Measurements from ENCODE around the gene LRRC70.
"Not testable (repeated sequence)": the region's sequence is repeated elsewhere in the genome, so short reads cannot be mapped to it uniquely, and the experiment has no call there.

The LRRC70 gene, protein sequence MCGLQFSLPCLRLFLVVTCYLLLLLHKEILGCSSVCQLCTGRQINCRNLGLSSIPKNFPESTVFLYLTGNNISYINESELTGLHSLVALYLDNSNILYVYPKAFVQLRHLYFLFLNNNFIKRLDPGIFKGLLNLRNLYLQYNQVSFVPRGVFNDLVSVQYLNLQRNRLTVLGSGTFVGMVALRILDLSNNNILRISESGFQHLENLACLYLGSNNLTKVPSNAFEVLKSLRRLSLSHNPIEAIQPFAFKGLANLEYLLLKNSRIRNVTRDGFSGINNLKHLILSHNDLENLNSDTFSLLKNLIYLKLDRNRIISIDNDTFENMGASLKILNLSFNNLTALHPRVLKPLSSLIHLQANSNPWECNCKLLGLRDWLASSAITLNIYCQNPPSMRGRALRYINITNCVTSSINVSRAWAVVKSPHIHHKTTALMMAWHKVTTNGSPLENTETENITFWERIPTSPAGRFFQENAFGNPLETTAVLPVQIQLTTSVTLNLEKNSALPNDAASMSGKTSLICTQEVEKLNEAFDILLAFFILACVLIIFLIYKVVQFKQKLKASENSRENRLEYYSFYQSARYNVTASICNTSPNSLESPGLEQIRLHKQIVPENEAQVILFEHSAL

DNA sequence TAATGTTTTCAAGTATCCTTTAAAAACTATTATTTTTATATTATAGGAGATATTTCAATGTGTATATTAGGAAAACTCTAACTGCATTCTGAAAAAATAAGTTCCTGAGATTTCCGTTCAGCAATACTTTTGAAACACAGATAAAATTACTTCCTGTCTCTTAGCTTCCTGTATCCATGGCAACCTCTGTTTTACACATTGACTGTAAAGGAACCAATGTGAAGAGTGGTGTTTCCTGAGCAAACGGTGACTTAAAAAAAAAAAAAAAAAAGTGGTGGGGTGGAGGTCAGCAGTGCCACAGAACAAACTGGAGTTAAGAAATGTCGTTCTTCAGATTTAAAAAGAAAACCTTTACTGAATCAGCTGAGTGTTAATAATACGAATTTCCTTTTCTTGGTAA, at the start of gene LRRC70:
Gene LRRC70 (plus strand): TSS at position 280 of the 400 bp plus-strand sequence. CDS start 620 bp downstream, outside the sequence.
- DNase-seq, result no peak

GRCh38 chr5:62533597-62533996, 45.0 kb upstream of the LRRC70 start:
- DNase-seq, result no peak

DNA sequence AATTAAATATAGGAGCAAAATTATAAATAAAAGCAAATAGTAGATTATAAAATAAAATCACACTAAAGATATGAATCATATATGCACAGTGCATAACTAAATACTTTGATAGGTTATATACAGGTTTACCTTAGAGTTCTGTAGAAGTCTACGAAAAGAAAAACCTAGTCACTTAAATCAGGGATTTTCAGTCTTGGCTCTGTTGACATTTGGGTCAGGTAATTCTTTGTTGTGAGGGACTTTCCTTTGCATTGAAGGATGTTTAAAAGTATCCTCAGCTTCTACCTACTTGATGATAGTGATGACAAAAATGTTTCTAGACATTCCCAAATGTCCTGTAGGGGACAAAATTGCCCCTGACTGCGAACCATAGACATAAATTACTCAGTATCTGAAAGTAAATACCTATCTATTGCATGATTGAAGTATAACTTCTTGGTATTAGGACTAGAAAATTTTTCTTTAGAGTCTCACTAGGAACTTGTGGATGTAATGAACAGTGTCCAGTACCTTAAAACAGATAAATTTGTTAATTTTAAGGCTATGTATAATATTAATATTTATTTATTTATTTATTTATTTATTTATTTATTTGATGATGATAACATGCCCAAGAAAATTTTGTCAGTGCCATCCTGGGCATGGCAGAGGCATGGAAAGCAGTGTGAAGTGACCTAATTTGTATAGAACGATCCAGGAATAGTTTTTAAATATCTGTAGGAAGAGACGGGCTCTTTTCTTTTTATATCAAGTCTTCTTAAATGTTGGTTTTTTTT, 44.0 kb upstream of the LRRC70 start:
- no peak for DNase-seq

DNA sequence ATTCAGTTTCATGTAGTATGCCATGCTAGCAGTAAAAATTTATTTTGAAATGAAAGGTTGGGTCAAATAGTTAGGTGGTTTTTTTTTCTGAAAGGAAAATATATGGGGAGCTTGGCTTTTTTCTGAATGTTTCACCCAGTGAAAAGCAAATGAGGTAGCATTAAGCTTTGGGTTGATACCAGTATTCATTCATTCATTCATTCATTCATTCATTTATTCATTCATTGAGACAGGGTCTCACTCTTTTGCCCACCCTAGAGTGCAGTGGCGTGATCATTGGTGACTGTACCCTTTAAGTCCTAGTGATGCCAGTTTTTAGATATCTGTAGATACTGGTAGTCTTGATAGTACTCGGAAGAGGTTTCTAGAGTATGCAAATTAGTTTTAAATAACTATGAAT, 42.4 kb upstream of the LRRC70 start:
- no peak for DNase-seq

DNA sequence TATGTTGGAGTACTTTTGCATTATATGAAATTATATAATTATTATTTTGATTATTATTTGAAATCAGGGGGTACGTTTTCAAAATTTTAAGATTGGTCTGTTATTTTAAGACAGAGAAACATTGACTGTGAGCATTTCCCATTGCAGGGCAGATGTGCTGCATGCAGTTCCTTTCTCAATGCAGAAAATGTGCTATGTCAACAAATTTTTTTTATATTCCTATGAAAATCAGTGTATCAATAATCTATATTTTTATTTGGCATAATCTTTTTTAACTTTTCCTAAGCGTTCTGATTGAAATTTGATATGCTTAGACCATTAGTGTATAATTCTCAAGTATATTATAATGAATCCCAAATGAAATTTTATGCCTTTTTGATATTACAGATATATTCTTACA, 41.8 kb upstream of the LRRC70 start:
- no peak for DNase-seq

- no peak for DNase-seq
These were observed 40.3 kb upstream of the LRRC70 start for GRCh38 chr5:62538017-62538942.

- DNase-seq, result no peak
These were observed 35.9 kb upstream of the LRRC70 start for GRCh38 chr5:62542720-62543119.

- DNase-seq, result no peak
These were observed 30.5 kb upstream of the LRRC70 start for GRCh38 chr5:62547945-62548630.

- no peak for DNase-seq
These were observed 28.5 kb upstream of the LRRC70 start for GRCh38 chr5:62550103-62550502.

DNA sequence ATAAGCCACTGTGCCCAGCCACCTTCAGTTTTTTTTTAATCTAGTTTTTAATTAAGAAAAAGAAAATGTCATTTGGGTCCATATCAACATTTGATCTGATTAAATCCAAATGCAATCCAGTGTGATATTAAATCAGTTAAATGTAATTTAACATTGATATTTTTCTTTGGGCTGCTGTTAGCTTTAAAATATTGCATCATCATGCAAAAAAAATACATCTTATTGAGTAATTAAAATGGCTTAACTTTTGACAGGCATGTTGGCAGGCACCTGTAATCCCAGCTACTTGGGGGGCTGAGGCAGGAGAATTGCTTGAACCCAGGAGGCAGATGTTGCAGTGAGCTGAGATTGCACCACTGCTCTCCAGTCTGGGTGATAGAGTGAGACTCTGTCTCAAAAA, 22.7 kb upstream of the LRRC70 start:
- no peak for DNase-seq

GRCh38 chr5:62558941-62559340, 19.7 kb upstream of the LRRC70 start:
- DNase-seq, result no peak

DNA sequence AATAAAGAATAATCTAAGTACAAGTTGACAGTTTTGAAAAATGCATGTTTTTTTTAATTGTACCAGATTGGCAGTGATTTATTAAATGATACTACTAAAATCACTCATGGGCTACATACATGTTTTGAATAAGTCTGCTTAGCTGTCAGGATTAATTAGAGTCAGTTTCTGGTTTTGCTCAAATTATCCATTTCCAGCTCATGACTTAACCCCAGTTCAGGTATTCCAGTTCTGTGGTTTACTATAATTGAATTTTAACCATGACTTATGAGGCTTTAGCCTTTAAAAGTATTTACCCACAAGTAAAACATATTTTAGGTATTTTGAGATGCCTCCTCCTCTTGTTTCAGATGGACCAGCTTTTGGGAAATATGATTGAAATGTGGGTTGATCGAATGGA, 17.8 kb upstream of the LRRC70 start:
- DNase-seq, result no peak

GRCh38 chr5:62561896-62562295, 16.7 kb upstream of the LRRC70 start:
- DNase-seq, result no peak

DNA sequence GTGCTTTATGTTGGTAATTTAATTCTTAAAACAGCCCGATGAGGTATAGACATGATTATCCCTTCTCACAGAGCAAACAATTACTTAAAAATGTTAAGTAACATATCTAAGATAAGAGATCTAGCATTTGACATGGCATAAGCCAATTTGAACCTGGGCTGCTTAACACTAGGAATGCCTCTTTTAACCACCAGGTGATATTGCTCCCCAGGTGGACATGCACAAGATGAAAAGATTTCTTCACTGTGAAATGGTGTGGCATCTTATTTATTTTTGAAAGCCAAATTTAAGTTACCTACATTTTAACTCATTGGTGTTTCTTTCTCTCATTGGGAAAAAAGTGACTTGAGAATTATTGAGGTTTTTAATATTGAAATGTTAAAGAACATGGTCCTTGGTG, 15.8 kb upstream of the LRRC70 start:
- no peak for DNase-seq

- DNase-seq, result no peak
These were observed 14.5 kb upstream of the LRRC70 start for GRCh38 chr5:62564101-62564500.

- not testable (repeated sequence) for DNase-seq
These were observed 12.9 kb upstream of the LRRC70 start for GRCh38 chr5:62565740-62566139.

DNA sequence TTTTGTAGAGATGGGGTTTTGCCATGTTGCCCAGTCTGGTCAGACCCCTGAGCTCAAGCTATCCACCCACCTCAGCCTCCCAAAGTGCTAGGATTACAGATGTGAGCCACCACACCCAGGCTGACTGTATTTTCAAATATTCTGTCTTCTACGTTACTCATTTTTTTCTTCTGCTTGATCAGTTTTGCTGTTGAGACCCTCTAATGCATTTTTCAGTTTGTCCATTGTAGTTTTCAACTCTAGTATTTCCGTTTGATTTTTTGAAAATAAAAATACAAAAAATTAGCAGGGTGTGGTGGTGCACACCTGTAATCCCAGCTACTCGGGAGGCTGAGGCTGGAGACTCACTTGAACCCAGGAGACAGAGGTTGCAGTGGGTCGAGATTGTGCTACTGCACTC, 10.5 kb upstream of the LRRC70 start:
- no peak for DNase-seq

GRCh38 chr5:62568800-62569432, 9.7 kb upstream of the LRRC70 start:
- no peak for DNase-seq

DNA sequence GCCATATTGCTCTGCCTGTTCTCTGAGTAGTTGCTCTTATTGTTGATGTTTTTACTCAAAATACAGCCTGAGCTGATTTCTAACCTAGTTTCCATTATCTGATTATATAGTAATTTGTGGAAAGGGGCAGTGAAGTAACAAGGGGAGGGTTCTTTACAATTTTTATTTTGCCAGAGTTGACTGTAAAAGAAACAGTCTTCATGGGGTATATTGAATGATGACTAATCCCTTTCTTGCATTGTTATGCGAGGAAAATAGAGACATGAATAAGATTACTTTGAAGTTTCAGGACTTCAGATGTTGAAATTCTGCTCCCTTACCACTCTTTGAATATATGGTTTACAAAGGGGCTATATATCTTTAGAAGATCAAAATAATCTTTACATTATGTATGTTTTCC, 9.1 kb upstream of the LRRC70 start:
- no peak for DNase-seq

DNA sequence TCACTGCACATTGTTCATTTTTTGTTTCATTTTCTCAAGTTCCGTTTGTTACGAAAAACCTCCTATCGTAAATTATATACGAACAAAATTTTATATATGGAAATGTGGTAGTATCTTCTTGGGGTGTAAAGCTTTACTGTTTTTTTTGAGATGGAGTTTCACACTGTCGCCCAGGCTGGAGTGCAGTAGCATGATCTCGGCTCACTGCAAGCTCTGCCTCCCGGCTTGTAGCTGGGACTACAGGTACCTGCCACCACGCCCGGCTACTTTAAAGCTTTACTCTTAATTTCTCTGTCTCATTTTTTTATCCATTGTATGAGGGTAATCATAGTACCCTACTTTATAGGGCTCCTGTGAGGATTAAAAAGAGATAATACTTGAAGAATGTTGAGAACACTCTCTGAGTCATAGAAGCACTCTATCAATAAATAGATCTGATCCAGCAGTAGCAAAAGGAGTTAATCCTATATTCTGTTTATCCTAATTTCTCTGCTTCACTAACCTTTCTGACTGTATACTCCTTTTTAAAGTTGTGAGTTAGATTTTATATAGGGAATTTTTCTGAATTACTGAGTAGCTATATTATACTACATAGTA, 5.6 kb upstream of the LRRC70 start:
- DNase-seq, result no peak

GRCh38 chr5:62574599-62574998, 4.0 kb upstream of the LRRC70 start:
- DNase-seq, result no peak
